Measurements from ENCODE around the gene TSR1.

The TSR1 gene

GRCh38 chr17:2336215-2336851, at the start of gene TSR1:
TSS of gene TSR1 (minus strand) at chr17:2336457. CDS start at chr17:2336427, 30 bp downstream.
- peak; percentile 92 for DNase-seq

DNA sequence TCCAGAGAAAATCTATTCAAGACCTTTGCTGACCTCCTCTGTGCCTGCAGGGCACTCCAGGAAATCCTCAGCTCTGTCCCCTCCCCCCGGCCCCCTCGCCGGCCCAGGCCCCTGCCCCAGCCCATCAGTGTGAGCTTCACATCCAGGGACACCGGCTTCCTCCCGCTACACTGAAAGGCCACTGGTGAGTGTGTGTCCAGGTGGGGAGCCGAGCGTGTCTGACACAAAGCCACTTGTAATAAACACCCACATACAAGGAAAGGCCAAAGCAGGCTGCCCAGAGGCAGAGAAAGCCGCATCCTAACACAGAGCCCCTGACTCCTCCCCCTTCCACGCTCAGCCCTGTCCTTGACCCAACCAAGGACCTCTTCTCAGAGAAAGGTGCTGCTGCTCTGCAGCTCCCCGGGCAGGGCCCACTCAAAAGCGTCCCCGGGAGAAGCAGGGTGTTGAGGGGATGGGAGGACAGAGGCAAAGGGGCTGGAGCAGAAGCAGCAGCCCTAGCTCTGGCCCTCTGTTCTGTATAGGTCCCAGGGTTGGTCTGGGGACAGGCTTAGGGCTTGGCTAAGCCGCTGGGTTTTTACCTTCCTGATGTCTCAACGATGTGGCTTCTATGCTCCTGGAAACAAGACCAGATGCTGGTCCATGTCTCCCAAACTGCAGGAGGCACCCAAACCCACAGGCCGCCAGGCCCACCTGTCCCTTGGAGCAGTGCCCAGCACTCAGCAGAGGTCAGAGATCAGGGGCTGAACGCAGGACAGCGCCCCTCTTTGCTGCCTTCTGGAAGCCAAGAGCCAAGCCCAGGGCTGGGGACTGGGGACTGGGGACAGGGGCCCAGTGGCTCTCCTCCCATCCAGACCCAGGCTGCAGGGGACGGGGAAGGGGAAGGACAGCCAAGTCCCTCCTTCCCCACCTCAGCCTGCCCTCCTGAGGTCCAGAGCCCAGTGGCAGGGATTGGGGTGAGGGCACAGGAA, 49.3 kb upstream of the TSR1 start:
- no peak for DNase-seq

DNA sequence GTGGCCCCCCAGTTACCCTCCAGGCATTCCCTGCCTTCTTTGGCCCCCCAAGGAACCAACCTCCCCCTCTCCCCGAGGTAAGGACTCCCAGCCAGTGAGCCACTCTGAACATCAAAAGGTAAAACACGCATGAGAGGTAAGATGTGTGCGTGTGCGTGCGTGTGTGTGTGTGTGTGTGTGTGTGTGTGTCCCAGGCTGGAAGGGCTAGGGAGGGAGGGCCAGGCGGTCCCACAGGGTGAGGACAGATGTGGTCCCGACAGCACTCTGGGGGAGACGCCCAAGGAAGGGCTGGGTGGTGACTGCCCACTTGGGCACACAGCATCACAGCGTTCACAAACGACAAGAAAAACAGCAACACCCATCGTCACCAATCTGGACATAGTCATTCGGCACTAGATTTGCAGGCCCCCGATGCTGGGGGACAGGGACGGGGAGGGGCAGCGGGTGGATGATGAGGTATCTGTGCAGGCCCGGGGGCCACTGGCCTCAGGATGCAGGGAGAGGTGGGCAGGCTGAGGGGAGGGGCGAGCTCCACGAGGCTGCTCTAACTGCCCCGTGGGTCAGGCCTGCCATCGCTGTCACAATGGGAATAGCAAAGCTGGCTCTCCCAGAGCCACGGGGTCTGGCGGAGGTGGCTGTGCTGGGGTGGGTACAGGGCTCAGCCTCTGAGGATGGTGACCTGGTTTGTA, 48.3 kb upstream of the TSR1 start:
- no peak for DNase-seq

- no peak for DNase-seq
These were observed 47.4 kb upstream of the TSR1 start for GRCh38 chr17:2383628-2384167.

GRCh38 chr17:2380950-2381649, 44.8 kb upstream of the TSR1 start:
- no peak for DNase-seq

DNA sequence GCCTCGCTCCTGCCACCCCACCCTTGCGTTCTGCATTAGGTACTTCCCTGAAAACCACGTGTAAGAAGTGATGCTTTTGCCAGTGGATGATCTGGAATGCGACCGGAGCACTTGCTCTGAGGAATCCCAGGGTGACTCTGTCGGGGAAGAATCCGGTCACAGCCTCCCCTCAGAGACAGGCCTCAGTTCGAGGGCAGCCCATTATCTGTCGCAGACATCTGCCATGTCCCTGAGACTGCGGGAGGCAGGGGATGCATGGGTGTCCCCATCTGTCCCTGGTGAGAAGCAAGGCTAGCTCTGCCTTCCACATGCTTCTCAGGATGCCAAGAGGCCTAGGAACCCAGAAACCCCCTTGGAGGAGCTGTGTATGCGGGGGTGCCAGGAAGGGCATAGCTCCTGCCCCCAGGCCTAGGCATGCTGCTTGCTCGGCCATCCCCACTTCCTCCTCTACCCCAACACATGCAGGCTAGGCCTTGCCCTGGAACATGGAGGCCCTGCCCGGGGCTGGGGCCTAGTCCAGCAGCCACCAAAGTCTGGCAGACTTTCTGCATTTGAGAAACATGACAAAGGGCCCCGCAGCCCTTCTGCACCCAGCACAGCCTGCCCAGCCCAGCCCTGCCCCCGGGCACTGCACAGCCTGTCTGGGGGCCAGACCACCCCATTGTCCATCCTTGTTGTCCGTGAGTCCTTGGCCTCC, 44.1 kb upstream of the TSR1 start:
- DNase-seq: no peak

GRCh38 chr17:2379489-2380225, 43.4 kb upstream of the TSR1 start:
- DNase-seq: no peak

DNA sequence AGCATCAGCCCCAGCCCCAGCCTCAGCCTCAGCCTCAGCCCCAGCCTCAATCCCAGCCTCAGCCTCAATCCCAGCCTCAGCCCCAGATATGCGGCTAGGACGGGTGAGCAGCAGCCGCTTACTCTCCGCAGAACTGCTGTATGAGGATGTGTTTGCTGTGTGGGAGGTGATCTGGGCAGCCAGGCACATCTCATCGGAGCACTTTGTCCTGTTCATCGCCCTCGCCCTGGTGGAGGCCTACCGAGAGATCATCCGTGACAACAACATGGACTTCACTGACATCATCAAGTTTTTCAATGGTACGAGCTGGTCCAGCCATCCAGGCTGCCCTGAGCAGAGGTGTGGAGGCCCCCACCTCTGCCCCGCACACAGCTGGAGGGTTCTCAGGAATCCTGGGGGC, 42.6 kb upstream of the TSR1 start:
- DNase-seq: no peak

DNA sequence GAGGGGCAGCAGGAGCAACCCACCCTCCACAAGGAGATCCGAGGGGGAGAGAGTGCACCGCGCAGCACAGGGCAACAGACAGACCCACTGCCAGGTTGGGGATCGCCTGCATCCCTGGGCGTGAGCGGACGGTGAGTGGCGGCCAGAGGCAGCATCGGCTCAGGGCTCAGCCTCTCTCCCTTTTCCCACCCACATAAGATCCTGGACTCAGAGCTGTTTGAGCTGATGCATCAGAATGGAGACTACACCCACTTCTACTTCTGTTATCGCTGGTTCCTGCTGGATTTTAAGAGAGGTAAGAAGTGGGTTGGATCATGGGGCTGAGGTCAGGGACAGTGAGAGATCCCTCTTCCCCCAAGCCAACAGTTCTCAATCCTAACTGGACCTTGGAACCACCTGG, 41.4 kb upstream of the TSR1 start:
- DNase-seq: no peak

DNA sequence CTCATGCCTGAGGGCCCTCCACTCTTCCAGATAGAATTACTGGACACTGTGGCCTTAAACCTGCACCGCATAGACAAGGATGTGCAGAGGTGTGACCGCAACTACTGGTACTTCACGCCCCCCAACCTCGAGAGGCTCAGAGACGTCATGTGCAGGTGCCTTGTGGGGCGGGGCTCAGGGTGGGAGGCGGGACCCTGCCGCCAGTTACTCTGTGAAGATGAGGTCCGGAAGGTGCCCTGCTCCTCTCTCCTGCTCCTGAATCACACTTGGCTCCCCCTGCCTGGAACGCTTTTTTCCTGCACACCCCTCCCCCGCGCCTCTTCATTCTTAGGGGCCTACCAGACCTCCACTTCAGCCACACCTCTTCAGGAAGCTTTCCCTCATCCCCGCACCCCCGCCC, 39.9 kb upstream of the TSR1 start:
- no peak for DNase-seq

DNA sequence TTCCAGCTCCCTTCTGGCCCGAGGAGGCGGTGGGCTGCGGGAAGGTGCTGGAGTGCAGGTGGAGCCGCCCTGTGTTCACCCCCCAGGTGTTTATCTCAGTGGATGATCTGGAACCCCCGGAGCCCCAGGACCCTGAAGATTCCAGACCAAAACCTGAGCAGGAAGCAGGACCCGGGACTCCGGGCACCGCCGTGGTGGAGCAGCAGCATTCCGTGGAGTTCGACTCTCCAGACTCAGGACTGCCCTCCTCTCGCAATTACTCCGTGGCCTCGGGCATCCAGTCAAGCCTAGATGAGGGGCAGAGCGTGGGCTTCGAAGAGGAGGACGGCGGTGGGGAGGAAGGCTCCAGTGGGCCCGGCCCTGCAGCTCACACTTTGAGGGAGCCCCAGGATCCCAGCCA, 39.1 kb upstream of the TSR1 start:
- no peak for DNase-seq

- no peak for DNase-seq
These were observed 38.5 kb upstream of the TSR1 start for GRCh38 chr17:2374549-2375285.

GRCh38 chr17:2373179-2373578, 36.9 kb upstream of the TSR1 start:
- no peak for DNase-seq

DNA sequence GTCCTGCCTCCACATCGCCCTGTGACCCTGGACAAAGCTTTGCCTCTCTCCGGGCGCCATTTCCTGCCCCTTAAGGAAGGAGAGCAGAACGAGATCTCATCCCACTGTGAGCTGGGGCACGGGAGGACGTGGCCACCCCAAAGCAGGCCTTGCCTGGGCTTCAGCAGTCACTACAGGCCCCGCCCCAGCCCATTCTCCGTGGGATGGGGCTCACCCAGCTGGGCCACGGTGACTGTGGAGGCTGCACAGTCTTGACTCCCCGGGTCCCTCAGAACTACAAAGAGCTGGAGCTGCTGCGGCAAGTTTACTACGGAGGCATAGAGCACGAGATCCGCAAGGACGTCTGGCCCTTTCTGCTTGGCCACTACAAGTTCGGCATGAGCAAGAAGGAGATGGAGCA, 36.4 kb upstream of the TSR1 start:
- no peak for DNase-seq

- no peak for DNase-seq
These were observed 35.9 kb upstream of the TSR1 start for GRCh38 chr17:2372180-2372579.

DNA sequence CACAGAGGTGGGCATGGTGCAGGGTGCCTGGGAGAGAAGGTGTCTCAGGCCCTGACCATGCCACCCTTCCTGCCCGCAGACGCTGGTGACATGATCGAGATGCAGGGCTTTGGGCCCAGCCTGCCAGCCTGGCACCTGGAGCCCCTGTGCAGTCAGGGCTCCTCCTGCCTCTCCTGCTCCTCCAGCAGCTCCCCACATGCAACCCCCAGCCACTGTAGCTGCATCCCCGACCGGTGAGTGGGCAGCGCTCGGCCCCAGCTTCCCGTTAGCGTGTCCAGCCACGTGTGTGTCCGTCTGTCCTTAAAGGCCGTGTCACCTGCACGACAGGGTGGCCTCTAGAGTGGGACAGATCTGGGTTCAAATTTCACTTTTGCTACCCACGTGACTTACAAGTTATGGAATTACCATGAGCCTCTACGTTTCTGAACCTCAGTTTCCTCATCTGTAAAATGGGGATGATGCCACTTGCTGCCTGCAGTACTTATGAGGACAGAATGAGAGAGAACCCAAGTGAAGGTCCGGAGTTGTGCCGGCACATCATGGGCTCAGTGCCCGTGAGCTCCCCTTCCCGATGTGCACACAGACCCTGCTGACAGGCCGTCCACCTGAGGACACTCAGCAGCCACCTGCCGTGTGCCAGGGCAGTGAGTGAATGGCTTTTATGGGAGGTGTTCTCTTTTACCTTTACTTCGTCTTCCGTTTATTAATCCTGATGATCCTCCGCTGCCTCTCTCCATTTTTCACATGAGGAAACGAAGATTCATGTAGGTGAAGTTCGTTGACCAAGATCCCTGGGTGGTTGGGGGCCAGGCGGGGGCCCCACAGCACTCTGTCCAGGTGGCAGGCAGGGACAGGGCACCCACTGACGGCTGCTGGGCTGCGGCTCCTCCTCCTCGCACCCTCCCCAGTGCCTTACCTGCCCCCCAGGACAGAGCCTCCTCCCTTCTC, 35.2 kb upstream of the TSR1 start:
- DNase-seq: no peak

GRCh38 chr17:2370211-2370589, 33.9 kb upstream of the TSR1 start:
- no peak for DNase-seq

GRCh38 chr17:2369551-2370210, 33.4 kb upstream of the TSR1 start:
- no peak for DNase-seq

GRCh38 chr17:2369039-2369438, 32.8 kb upstream of the TSR1 start:
- no peak for DNase-seq

All from activated CD8-positive, alpha-beta memory T cell treated with anti-CD3 and anti-CD28 coated beads, Interleukin-2, amount 50 U/mL, for 48 hours (primary cell).